NB4 (cell line): ENCODE results near the gene PRR23E.

ENCODE experiments used
- MYC ChIP-seq: IDR thresholded peaks from 2 replicates; pipeline ENCODE4 v1.6.1; 2011; ENCODE audit warnings: low read depth, low read length
- POLR2A ChIP-seq: IDR thresholded peaks from 2 replicates; pipeline ENCODE4 v1.6.1; 2011; ENCODE audit warnings: mild to moderate bottlenecking; ENCODE audit not compliant: insufficient read length; ENCODE audit errors: extremely low read depth
- TF ChIP-seq, protein P1 (sequence below): IDR thresholded peaks from one replicate; pipeline ENCODE4 v1.5.1; 2012; ENCODE audit warnings: low read depth, low read length
- TF ChIP-seq, protein P2 (sequence below): IDR thresholded peaks from 2 replicates; pipeline ENCODE4 v1.6.1; 2011; ENCODE audit warnings: low read depth, low read length

DNA sequence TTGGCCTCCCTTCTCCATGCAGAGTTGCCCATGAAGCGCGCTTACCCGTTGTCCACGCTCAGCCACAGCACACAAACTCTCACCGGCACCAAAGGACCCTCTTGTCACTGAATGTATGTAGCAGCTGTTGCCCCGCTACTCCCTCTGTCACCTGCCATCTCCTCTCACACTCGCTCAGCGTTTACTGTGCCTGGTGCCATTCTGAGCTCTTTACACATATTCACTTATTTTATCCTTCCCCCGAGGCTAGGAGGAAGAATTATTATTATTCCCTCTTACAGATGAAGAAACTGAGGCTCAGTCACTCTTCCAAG is 41.7 kb upstream of the PRR23E start:
- TF ChIP-seq, protein P1, sequence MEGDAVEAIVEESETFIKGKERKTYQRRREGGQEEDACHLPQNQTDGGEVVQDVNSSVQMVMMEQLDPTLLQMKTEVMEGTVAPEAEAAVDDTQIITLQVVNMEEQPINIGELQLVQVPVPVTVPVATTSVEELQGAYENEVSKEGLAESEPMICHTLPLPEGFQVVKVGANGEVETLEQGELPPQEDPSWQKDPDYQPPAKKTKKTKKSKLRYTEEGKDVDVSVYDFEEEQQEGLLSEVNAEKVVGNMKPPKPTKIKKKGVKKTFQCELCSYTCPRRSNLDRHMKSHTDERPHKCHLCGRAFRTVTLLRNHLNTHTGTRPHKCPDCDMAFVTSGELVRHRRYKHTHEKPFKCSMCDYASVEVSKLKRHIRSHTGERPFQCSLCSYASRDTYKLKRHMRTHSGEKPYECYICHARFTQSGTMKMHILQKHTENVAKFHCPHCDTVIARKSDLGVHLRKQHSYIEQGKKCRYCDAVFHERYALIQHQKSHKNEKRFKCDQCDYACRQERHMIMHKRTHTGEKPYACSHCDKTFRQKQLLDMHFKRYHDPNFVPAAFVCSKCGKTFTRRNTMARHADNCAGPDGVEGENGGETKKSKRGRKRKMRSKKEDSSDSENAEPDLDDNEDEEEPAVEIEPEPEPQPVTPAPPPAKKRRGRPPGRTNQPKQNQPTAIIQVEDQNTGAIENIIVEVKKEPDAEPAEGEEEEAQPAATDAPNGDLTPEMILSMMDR: no peak
- TF ChIP-seq POLR2A (no peak), MYC (no peak)
- TF ChIP-seq, protein P2, sequence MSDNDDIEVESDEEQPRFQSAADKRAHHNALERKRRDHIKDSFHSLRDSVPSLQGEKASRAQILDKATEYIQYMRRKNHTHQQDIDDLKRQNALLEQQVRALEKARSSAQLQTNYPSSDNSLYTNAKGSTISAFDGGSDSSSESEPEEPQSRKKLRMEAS: no peak
